Measurements from ENCODE around the gene RFX4.

RFX4 gene

GRCh38 chr12:106588771-106589170 is 6.0 kb downstream of the RFX4 start:
- DNase-seq (ENCODE audit: low spot score): no peak
- in situ Hi-C loops (cut with MboI; ENCODE audit: low sequenced_read_pairs, unreplicated experiment): no loop called here
- TF ChIP-seq CTCF (IDR thresholded peaks at IDR 0.05; ENCODE audit: borderline replicate concordance, control extremely low read depth, extremely low read depth, insufficient read depth, missing control alignments): no peak

- in situ Hi-C loops (cut with MboI; ENCODE audit: low sequenced_read_pairs, unreplicated experiment): no loop called here
- DNase-seq (ENCODE audit: low spot score): no peak
- no peak for TF ChIP-seq CTCF (IDR thresholded peaks at IDR 0.05; ENCODE audit: borderline replicate concordance, control extremely low read depth, extremely low read depth, insufficient read depth, missing control alignments)
These were observed 7.8 kb downstream of the RFX4 start for GRCh38 chr12:106590601-106591000.

GRCh38 chr12:106594447-106594846 is 11.6 kb downstream of the RFX4 start:
- in situ Hi-C loops (cut with MboI; ENCODE audit: low sequenced_read_pairs, unreplicated experiment): no loop called here

GRCh38 chr12:106595268-106595667 is 12.5 kb downstream of the RFX4 start:
- no peak for DNase-seq (ENCODE audit: low spot score)
- TF ChIP-seq CTCF (IDR thresholded peaks at IDR 0.05; ENCODE audit: borderline replicate concordance, control extremely low read depth, extremely low read depth, insufficient read depth, missing control alignments): no peak
- in situ Hi-C loops (cut with MboI; ENCODE audit: low sequenced_read_pairs, unreplicated experiment): no loop called here

More at GRCh38 chr12:106594447-106594846, 11.6 kb downstream of the RFX4 start:
- TF ChIP-seq CTCF (IDR thresholded peaks at IDR 0.05; ENCODE audit: borderline replicate concordance, control extremely low read depth, extremely low read depth, insufficient read depth, missing control alignments): no peak
- DNase-seq (ENCODE audit: low spot score): no peak

GRCh38 chr12:106598003-106598402 is 15.2 kb downstream of the RFX4 start:
- DNase-seq (ENCODE audit: low spot score): no peak
- in situ Hi-C loops (cut with MboI; ENCODE audit: low sequenced_read_pairs, unreplicated experiment): no loop called here
- TF ChIP-seq CTCF (IDR thresholded peaks at IDR 0.05; ENCODE audit: borderline replicate concordance, control extremely low read depth, extremely low read depth, insufficient read depth, missing control alignments): no peak

GRCh38 chr12:106599302-106599701 is 16.5 kb downstream of the RFX4 start:
- no peak for DNase-seq (ENCODE audit: low spot score)
- in situ Hi-C loops (cut with MboI; ENCODE audit: low sequenced_read_pairs, unreplicated experiment): no loop called here
- TF ChIP-seq CTCF (IDR thresholded peaks at IDR 0.05; ENCODE audit: borderline replicate concordance, control extremely low read depth, extremely low read depth, insufficient read depth, missing control alignments): no peak

- TF ChIP-seq CTCF (IDR thresholded peaks at IDR 0.05; ENCODE audit: borderline replicate concordance, control extremely low read depth, extremely low read depth, insufficient read depth, missing control alignments): no peak
- DNase-seq (ENCODE audit: low spot score): no peak
- in situ Hi-C loops (cut with MboI; ENCODE audit: low sequenced_read_pairs, unreplicated experiment): no loop called here
These were observed 17.7 kb downstream of the RFX4 start for GRCh38 chr12:106600503-106600902.
